Measurements from ENCODE around the gene ARPP21. TPM values are rescaled to one million over a fixed set of nuclear protein-coding genes. Genes with fewer than 3 reads are reported as not detected.
A peak's percentile ranks its signal among the peaks of the same experiment; 100 is the strongest.

The ARPP21 gene
- polyA plus RNA-seq, 1 of the 3 experiments (the other 2 are of a cell fraction), result 1.6 TPM

GRCh38 chr3:35663471-35663870, 24.1 kb downstream of the ARPP21 start:
- ChIA-PET POLR2A (no interaction called here), CTCF (interaction anchor here (0.6 kb wide), 1 partner anchor 62 kb away, joined by 4 read pairs; no protein-coding TSS in a partner anchor)
- no peak overlapping the region for H3K4me2 ChIP-seq

GRCh38 chr3:35664460-35664919, 25.2 kb downstream of the ARPP21 start:
- peak; percentile 32 for DNase-seq
- no peaks in the 10 kb centered on the region for H4K20me1 ChIP-seq (ENCODE audit: insufficient read depth)
- H3F3A ChIP-seq (replicated peaks; ENCODE audit: insufficient read depth), result peaks cover 6% of the 10 kb centered on the region
- peak overlapping the region; percentile 51 for H3K4me2 ChIP-seq
- TF ChIP-seq NRF1 (IDR thresholded peaks at IDR 0.05; ENCODE audit: low read depth, low read length) (no peak), MXI1 (IDR thresholded peaks at IDR 0.05; ENCODE audit: low read depth, low read length) (no peak), YY1 (IDR thresholded peaks at IDR 0.05; ENCODE audit: low read depth) (no peak), TEAD4 (IDR thresholded peaks at IDR 0.05; ENCODE audit: borderline replicate concordance, insufficient read depth) (no peak), MEF2A (IDR thresholded peaks at IDR 0.05; ENCODE audit: borderline replicate concordance, low read depth) (no peak), FOXJ3 (CRISPR knock-in tag; IDR thresholded peaks at IDR 0.05) (0 out of 2 replicates have a peak, but pooled peaks have one; percentile 48), RAD21 (IDR thresholded peaks at IDR 0.05; ENCODE audit: low read length) (no peak), POLR2AphosphoS5 (IDR thresholded peaks at IDR 0.05; ENCODE audit: low read depth, low read length) (no peak), GATA2 (CRISPR knock-in tag; IDR thresholded peaks at IDR 0.05) (peak; percentile 19; the same call in 1 of the 2 replicates), CHD2 (IDR thresholded peaks at IDR 0.05; ENCODE audit: low read length, partially characterized antibody) (no peak), EP300 (IDR thresholded peaks at IDR 0.05; ENCODE audit: borderline replicate concordance in 1 of 2, low read depth in 1 of 2, low read length in 1 of 2) (peak in 1 of 2 experiments; percentile 44; a peak in 1 of 4 replicates), GABPA (IDR thresholded peaks at IDR 0.05; ENCODE audit: low read depth) (no peak), REST (IDR thresholded peaks at IDR 0.05; ENCODE audit: low read depth, low read length) (0 out of 2 replicates have a peak, but pooled peaks have one; percentile 33), SMC3 (IDR thresholded peaks at IDR 0.05; ENCODE audit: low read depth, low read length) (no peak), RCOR1 (IDR thresholded peaks at IDR 0.05; ENCODE audit: low read length) (no peak), ZBTB33 (IDR thresholded peaks at IDR 0.05; ENCODE audit: borderline replicate concordance, low read depth) (no peak), IRF3 (IDR thresholded peaks at IDR 0.05; ENCODE audit: low read depth, low read length) (no peak), FOXM1 (IDR thresholded peaks at IDR 0.05; ENCODE audit: low read depth) (no peak), TCF12 (IDR thresholded peaks at IDR 0.05) (peak; percentile 63), NFIC (IDR thresholded peaks at IDR 0.05; ENCODE audit: borderline replicate concordance) (peak; percentile 79)
- no peaks in the 10 kb centered on the region for H3K36me3 ChIP-seq (replicated peaks in 1 of 2; ENCODE audit: control insufficient read depth in 1 of 2, insufficient read depth in 2 of 2, low read length in 1 of 2)
- peak overlapping the region in 1 of 2 experiments; percentile 22; a peak in 1 of 4 replicates for H3K27ac ChIP-seq (ENCODE audit: low read depth in 2 of 2, low read length in 1 of 2)
- H3K9me2 ChIP-seq, result no peaks in the 10 kb centered on the region
- ChIA-PET POLR2A (no interaction called here), CTCF (interaction anchor here (0.7 to 1.4 kb wide), 4 partner anchors 8 to 244 kb away, joined by 3 to 5 read pairs (median 4); no protein-coding TSS in a partner anchor)
- H3K79me2 ChIP-seq (ENCODE audit: insufficient read depth), result no peaks in the 10 kb centered on the region
- peak overlapping the region in 1 of 2 experiments; percentile 21; a peak in 1 of 4 replicates for H3K4me3 ChIP-seq (ENCODE audit: low read depth in 2 of 2, low read length in 1 of 2)
- no peak overlapping the region for H3K9ac ChIP-seq
- no peaks in the 10 kb centered on the region for H3K9me3 ChIP-seq
- H3K27me3 ChIP-seq (ENCODE audit: insufficient read depth), result no peaks in the 10 kb centered on the region
- 23% methylated on average over 8 of the region's 14 CpGs for WGBS (ENCODE audit: low lambda C conversion rate)
- H3K4me1 ChIP-seq (ENCODE audit: control insufficient read depth in 1 of 2, insufficient read depth in 2 of 2, low read depth in 1 of 2, low read length in 1 of 2), result peaks cover 11 to 25% of the 10 kb centered on the region in 2 experiments; a peak in 3 of 4 replicates
- no peak overlapping the region for H2AFZ ChIP-seq (ENCODE audit: low read depth)

More at GRCh38 chr3:35663471-35663870, 24.1 kb downstream of the ARPP21 start:
- H4K20me1 ChIP-seq (ENCODE audit: insufficient read depth), result no peaks in the 10 kb centered on the region
- H3K9me3 ChIP-seq, result no peaks in the 10 kb centered on the region
- H3K36me3 ChIP-seq (replicated peaks in 1 of 2; ENCODE audit: control insufficient read depth in 1 of 2, insufficient read depth in 2 of 2, low read length in 1 of 2), result no peaks in the 10 kb centered on the region
- no peak overlapping the region for H3K27ac ChIP-seq (ENCODE audit: low read depth in 2 of 2, low read length in 1 of 2)
- H3K9ac ChIP-seq, result no peak overlapping the region
- no peak overlapping the region for H3K4me3 ChIP-seq (ENCODE audit: low read depth in 2 of 2, low read length in 1 of 2)
- no peaks in the 10 kb centered on the region for H3K79me2 ChIP-seq (ENCODE audit: insufficient read depth)
- H2AFZ ChIP-seq (ENCODE audit: low read depth), result no peak overlapping the region
- H3K4me1 ChIP-seq (ENCODE audit: control insufficient read depth in 1 of 2, insufficient read depth in 2 of 2, low read depth in 1 of 2, low read length in 1 of 2), result peaks cover 11 to 25% of the 10 kb centered on the region in 2 experiments; a peak in 3 of 4 replicates
- no peak for TF ChIP-seq NFIC (IDR thresholded peaks at IDR 0.05; ENCODE audit: borderline replicate concordance)
- no peaks in the 10 kb centered on the region for H3K9me2 ChIP-seq
- WGBS (ENCODE audit: low lambda C conversion rate), result 81% methylated on average over 8 of the region's 10 CpGs
- peaks cover 6% of the 10 kb centered on the region for H3F3A ChIP-seq (replicated peaks; ENCODE audit: insufficient read depth)
- DNase-seq, result no peak
- H3K27me3 ChIP-seq (ENCODE audit: insufficient read depth), result no peaks in the 10 kb centered on the region

All from SK-N-SH (cell line).